Neural cell (in vitro differentiated cells): ENCODE results near the gene CLDN20. TPM values are rescaled to one million over a fixed set of nuclear protein-coding genes. Genes with fewer than 3 reads are reported as not detected.

ENCODE experiments used
- H2AFZ ChIP-seq: fragments of 200-600, 300-800 bp; sonication (generic), shearing (Covaris generic); 2 replicates; pipeline ENCODE4 v1.6.0; 2014; ENCODE audit warnings: low read depth, mild to moderate bottlenecking, antibody characterized with exemption, low read length, moderate library complexity
- H3F3A ChIP-seq: fragments of 200-600 bp; shearing (Covaris generic); 2 replicates; pipeline ENCODE4 v1.6.1; 2016; ENCODE audit warnings: mild to moderate bottlenecking, moderate library complexity, mixed read lengths, antibody characterized with exemption, low read length; ENCODE audit not compliant: insufficient read depth, poor library complexity, severe bottlenecking
- H3K27ac ChIP-seq: fragments of 200-600, 300-800 bp; sonication (generic), shearing (Covaris generic); 2 replicates; pipeline ENCODE4 v1.5.1; 2014; ENCODE audit warnings: mild to moderate bottlenecking, low read length, moderate library complexity
- H3K27me3 ChIP-seq: fragments of 300-800, 200-600 bp; sonication (generic), shearing (Covaris generic); 2 replicates; pipeline ENCODE4 v1.6.0; 2014; ENCODE audit warnings: mild to moderate bottlenecking, low read depth, low read length, moderate library complexity; ENCODE audit not compliant: insufficient read depth
- H3K36me3 ChIP-seq: fragments of 300-800, 200-600 bp; sonication (generic), shearing (Covaris generic); 2 replicates; pipeline ENCODE4 v1.5.1; 2014; ENCODE audit warnings: mild to moderate bottlenecking, antibody characterized with exemption, low read length, moderate library complexity; ENCODE audit not compliant: insufficient read depth
- H3K4me2 ChIP-seq: fragments of 300-800, 200-600 bp; sonication (generic), shearing (Covaris generic); 2 replicates; pipeline ENCODE4 v1.6.0; 2014; ENCODE audit warnings: mild to moderate bottlenecking, low read length
- H3K4me3 ChIP-seq: fragments of 300-800, 200-600 bp; sonication (generic), shearing (Covaris generic); 2 replicates; pipeline ENCODE4 v1.5.1; 2014; ENCODE audit warnings: mild to moderate bottlenecking, low read length, moderate library complexity
- H3K79me2 ChIP-seq: fragments of 200-600 bp; shearing (Covaris generic); replicated peaks from 2 replicates; pipeline ENCODE4 v1.6.0; 2014; ENCODE audit warnings: mild to moderate bottlenecking, low read length, moderate library complexity; ENCODE audit not compliant: insufficient read depth
- H3K9ac ChIP-seq: fragments of 300-800, 200-600 bp; sonication (generic), shearing (Covaris generic); 2 replicates; pipeline ENCODE4 v1.6.1; 2016; ENCODE audit warnings: mild to moderate bottlenecking, low read length, mixed read lengths
- H3K9me2 ChIP-seq: fragments of 200-600 bp; shearing (Covaris generic); 2 replicates; pipeline ENCODE4 v1.6.1; 2016; ENCODE audit warnings: mild to moderate bottlenecking, low read length, mixed read lengths; ENCODE audit not compliant: insufficient read depth
- H3K9me3 ChIP-seq: fragments of 200-600, 300-800 bp; sonication (generic), shearing (Covaris generic); 2 replicates; pipeline ENCODE4 v1.6.1; 2016; ENCODE audit warnings: mild to moderate bottlenecking, mixed run types, low read length, moderate library complexity, mixed read lengths
- H4K20me1 ChIP-seq: fragments of 200-600 bp; shearing (Covaris generic); 2 replicates; pipeline ENCODE4 v1.6.1; 2016; ENCODE audit warnings: mild to moderate bottlenecking, mixed run types; ENCODE audit not compliant: insufficient read depth
- EP300 ChIP-seq: fragments of 450-650 bp; conservative IDR thresholded peaks from 2 replicates; pipeline ENCODE4 v1.6.1; 2014; ENCODE audit warnings: antibody characterized with exemption, mild to moderate bottlenecking, moderate library complexity; ENCODE audit not compliant: poor library complexity, severe bottlenecking
- EZH2 ChIP-seq: fragments of 200-600, 300-800 bp; shearing (Covaris generic), sonication (generic); IDR thresholded peaks from 2 replicates; pipeline ENCODE4 v1.6.1; 2014; ENCODE audit warnings: antibody characterized with exemption, low read length, borderline replicate concordance, mild to moderate bottlenecking; ENCODE audit not compliant: insufficient read depth, poor library complexity, severe bottlenecking
- MXI1 ChIP-seq: fragments of 450-650 bp; conservative IDR thresholded peaks from 2 replicates; pipeline ENCODE4 v1.6.1; 2014; ENCODE audit warnings: antibody characterized with exemption, mild to moderate bottlenecking; ENCODE audit not compliant: poor library complexity, severe bottlenecking
- POLR2AphosphoS5 ChIP-seq: IDR thresholded peaks from 2 replicates; pipeline ENCODE4 v1.6.1; 2012
- RAD21 ChIP-seq: fragments of 450-650 bp; conservative IDR thresholded peaks from 2 replicates; pipeline ENCODE4 v1.6.1; 2014; ENCODE audit warnings: antibody characterized with exemption, mild to moderate bottlenecking, moderate library complexity
- SMC3 ChIP-seq: fragments of 450-650 bp; conservative IDR thresholded peaks from 2 replicates; pipeline ENCODE4 v1.6.1; 2014; ENCODE audit warnings: antibody characterized with exemption, mild to moderate bottlenecking, moderate library complexity; ENCODE audit not compliant: poor library complexity
- TAF1 ChIP-seq: IDR thresholded peaks from 2 replicates; pipeline ENCODE4 v1.6.1; 2012; ENCODE audit warnings: low read depth
- polyA plus RNA-seq: library from polyadenylated mRNA; depleted of rRNA; stranded (reverse); fragments of >200 nt; gene quantifications from 2 replicates; pipeline ENCODE4 v1.2.3, GENCODE V29; 2014
- TF ChIP-seq, protein P1 (sequence below): IDR thresholded peaks from 2 replicates; pipeline ENCODE4 v1.6.1; 2012; ENCODE audit warnings: borderline replicate concordance
- TF ChIP-seq, protein P2 (sequence below): fragments of 450-650 bp; IDR thresholded peaks from 2 replicates; pipeline ENCODE4 v1.5.1; 2014; ENCODE audit warnings: antibody characterized with exemption, mild to moderate bottlenecking, moderate library complexity; ENCODE audit not compliant: poor library complexity, severe bottlenecking

Gene CLDN20
- polyA plus RNA-seq, 1 donor from 2014 or later = not detected

DNA sequence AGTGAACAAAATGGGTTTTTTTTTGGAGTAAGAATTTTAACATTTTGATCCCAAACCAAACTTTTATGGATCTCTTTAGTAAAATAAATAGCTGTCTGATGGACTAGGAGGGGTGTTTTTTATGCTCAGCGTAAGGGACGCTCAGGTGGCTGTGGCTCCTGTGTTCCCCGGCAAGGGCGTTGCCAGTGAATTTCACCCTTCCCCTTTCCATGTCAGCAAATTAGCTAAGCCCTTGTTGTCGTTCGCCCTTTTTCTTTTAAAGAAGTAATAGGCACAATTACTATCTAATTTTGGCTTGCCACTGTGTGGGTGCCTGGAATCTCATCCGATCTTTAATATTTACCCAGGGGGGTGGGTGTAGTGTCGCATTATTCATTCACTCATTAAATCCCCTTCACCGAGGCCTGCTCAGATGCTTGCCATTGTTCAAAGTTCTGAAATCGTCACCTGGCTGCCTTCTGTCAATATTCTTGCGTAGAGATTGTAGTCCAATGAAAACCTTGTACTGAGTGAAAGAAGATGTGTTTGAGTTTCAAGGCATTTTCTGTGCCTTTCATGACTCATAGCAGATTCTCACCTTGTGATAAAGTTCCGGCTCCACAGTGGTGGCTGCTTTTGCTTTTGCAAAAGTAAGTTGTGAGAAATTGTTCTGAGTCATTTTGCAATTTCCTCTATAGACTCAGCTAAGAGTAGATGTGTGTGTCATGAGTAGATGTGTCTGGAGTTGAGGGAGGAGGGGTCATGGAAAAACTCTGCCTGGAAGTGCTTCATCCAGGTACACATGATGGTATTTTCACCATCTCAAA, 40.0 kb upstream of the CLDN20 start:
- Histone ChIP-seq H3K4me3 (no peak overlapping the region), H3K4me2 (no peak overlapping the region)

DNA sequence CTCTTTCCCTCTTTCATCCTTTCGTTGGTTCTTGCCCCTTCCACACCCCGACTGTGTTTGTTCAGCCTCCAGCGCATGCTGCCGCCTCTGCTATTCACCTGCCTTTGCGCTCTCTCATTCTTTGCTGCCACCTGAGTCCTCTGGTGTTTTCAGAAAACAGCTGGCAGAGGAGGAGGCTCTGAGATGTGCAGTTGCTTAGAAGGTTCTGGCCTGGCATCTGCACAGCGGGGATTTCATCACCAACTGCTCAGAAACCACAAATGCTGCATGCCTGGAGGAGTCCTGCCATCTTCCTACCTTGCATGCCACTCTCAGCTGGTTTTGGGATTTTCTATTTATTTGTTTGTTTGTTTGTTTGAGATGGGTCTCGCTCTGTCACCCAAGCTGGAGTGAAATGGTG, 39.2 kb upstream of the CLDN20 start:
- Histone ChIP-seq H4K20me1 (no peaks in the 10 kb centered on the region), H3K27me3 (no peaks in the 10 kb centered on the region), H3K4me3 (no peak overlapping the region), H3F3A (peaks cover 3% of the 10 kb centered on the region), H3K9me3 (no peaks in the 10 kb centered on the region), H3K9me2 (no peaks in the 10 kb centered on the region), H3K9ac (no peak overlapping the region), H3K27ac (no peak overlapping the region), H3K4me2 (no peak overlapping the region), H2AFZ (no peak overlapping the region), H3K79me2 (peaks cover 52% of the 10 kb centered on the region), H3K36me3 (no peaks in the 10 kb centered on the region)
- TF ChIP-seq SMC3 = no peak
- TF ChIP-seq, protein P1, sequence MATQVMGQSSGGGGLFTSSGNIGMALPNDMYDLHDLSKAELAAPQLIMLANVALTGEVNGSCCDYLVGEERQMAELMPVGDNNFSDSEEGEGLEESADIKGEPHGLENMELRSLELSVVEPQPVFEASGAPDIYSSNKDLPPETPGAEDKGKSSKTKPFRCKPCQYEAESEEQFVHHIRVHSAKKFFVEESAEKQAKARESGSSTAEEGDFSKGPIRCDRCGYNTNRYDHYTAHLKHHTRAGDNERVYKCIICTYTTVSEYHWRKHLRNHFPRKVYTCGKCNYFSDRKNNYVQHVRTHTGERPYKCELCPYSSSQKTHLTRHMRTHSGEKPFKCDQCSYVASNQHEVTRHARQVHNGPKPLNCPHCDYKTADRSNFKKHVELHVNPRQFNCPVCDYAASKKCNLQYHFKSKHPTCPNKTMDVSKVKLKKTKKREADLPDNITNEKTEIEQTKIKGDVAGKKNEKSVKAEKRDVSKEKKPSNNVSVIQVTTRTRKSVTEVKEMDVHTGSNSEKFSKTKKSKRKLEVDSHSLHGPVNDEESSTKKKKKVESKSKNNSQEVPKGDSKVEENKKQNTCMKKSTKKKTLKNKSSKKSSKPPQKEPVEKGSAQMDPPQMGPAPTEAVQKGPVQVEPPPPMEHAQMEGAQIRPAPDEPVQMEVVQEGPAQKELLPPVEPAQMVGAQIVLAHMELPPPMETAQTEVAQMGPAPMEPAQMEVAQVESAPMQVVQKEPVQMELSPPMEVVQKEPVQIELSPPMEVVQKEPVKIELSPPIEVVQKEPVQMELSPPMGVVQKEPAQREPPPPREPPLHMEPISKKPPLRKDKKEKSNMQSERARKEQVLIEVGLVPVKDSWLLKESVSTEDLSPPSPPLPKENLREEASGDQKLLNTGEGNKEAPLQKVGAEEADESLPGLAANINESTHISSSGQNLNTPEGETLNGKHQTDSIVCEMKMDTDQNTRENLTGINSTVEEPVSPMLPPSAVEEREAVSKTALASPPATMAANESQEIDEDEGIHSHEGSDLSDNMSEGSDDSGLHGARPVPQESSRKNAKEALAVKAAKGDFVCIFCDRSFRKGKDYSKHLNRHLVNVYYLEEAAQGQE = no peak
- TF ChIP-seq POLR2AphosphoS5 = no peak
- TF ChIP-seq MXI1 = no peak
- no peak for TF ChIP-seq EP300
- TF ChIP-seq RAD21 = no peak
- no peak for TF ChIP-seq EZH2
- TF ChIP-seq TAF1 = no peak
- TF ChIP-seq, protein P2, sequence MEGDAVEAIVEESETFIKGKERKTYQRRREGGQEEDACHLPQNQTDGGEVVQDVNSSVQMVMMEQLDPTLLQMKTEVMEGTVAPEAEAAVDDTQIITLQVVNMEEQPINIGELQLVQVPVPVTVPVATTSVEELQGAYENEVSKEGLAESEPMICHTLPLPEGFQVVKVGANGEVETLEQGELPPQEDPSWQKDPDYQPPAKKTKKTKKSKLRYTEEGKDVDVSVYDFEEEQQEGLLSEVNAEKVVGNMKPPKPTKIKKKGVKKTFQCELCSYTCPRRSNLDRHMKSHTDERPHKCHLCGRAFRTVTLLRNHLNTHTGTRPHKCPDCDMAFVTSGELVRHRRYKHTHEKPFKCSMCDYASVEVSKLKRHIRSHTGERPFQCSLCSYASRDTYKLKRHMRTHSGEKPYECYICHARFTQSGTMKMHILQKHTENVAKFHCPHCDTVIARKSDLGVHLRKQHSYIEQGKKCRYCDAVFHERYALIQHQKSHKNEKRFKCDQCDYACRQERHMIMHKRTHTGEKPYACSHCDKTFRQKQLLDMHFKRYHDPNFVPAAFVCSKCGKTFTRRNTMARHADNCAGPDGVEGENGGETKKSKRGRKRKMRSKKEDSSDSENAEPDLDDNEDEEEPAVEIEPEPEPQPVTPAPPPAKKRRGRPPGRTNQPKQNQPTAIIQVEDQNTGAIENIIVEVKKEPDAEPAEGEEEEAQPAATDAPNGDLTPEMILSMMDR = no peak

More for the DNA sequence above, 40.0 kb upstream of the CLDN20 start:
- peaks cover 60% of the 10 kb centered on the region for H3K79me2 ChIP-seq
- H3K9me2 ChIP-seq = no peaks in the 10 kb centered on the region
- H3K36me3 ChIP-seq = no peaks in the 10 kb centered on the region
- H3K9me3 ChIP-seq = no peaks in the 10 kb centered on the region
- no peak overlapping the region for H3K27ac ChIP-seq
- H3K9ac ChIP-seq = no peak overlapping the region
- TF ChIP-seq, protein P2 = no peak
- no peak for TF ChIP-seq EZH2
- TF ChIP-seq TAF1 = no peak
- no peak for TF ChIP-seq EP300
- TF ChIP-seq POLR2AphosphoS5 = no peak
- TF ChIP-seq, protein P1 = no peak
- no peak for TF ChIP-seq RAD21
- peaks cover 3% of the 10 kb centered on the region for H3F3A ChIP-seq
- H2AFZ ChIP-seq = no peak overlapping the region
- H3K27me3 ChIP-seq = no peaks in the 10 kb centered on the region
- H4K20me1 ChIP-seq = no peaks in the 10 kb centered on the region
